ENCODE data around the gene SBF2.

DNA sequence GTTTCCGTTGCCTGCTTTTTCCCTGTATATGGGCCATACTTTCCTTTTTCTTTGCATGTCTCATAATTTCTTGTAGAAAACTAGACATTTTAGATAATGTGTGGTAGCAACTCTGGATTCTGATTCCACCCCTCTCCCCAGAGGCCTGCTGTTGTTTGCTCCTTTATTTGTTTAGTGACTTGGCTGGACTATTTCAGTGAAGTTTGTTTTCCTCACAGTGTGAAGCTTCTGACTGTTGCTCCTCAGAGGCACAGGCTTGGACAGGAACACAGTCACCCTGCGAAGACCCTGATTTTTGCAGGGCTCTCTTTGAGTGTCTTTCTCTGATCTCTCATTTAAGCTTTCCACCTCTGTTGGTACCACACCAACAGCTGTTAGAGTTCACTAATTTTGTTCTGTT, 557.7 kb downstream of the SBF2 start:
- TF ChIP-seq CTCF (IDR thresholded peaks at IDR 0.05; ENCODE audit: borderline replicate concordance, extremely low read depth, low read length, poor library complexity, severe bottlenecking) (no peak), EZH2 (IDR thresholded peaks at IDR 0.05; ENCODE audit: borderline replicate concordance, low read depth, low read length, severe bottlenecking) (no peak)
